ENCODE results near the gene GBP3.

DNA sequence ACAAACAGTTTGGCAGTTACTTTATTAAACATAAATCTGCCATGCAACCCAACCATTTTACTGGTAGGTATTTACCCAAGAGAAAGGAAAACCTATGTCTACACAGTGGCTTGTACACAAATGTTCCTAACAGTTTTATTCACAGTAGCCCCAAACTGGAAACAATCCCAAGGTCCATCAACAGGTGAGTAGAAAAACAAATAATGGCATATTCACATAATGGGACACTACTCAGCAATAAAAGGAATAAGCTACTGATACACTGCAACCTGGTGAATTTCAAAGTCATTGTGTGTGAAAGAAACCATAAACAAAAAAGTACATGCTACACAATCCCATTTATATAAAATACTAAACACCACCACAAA is 42.9 kb downstream of the GBP3 start:
- TF ChIP-seq, protein P1, sequence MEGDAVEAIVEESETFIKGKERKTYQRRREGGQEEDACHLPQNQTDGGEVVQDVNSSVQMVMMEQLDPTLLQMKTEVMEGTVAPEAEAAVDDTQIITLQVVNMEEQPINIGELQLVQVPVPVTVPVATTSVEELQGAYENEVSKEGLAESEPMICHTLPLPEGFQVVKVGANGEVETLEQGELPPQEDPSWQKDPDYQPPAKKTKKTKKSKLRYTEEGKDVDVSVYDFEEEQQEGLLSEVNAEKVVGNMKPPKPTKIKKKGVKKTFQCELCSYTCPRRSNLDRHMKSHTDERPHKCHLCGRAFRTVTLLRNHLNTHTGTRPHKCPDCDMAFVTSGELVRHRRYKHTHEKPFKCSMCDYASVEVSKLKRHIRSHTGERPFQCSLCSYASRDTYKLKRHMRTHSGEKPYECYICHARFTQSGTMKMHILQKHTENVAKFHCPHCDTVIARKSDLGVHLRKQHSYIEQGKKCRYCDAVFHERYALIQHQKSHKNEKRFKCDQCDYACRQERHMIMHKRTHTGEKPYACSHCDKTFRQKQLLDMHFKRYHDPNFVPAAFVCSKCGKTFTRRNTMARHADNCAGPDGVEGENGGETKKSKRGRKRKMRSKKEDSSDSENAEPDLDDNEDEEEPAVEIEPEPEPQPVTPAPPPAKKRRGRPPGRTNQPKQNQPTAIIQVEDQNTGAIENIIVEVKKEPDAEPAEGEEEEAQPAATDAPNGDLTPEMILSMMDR (IDR thresholded peaks at IDR 0.05) = no peak
- no peak for TF ChIP-seq RCOR1 (IDR thresholded peaks at IDR 0.05; ENCODE audit: low read length)
- no peak for TF ChIP-seq JUND (IDR thresholded peaks at IDR 0.05)
- TF ChIP-seq NRF1 (IDR thresholded peaks at IDR 0.05; ENCODE audit: low read depth, low read length) = no peak
- TF ChIP-seq RFX5 (IDR thresholded peaks at IDR 0.05; ENCODE audit: low read length) = no peak
- no peak for TF ChIP-seq GABPA (IDR thresholded peaks at IDR 0.05; ENCODE audit: low read depth)
- TF ChIP-seq NFIC (IDR thresholded peaks at IDR 0.05; ENCODE audit: borderline replicate concordance) = no peak
- no peak for TF ChIP-seq RXRA (IDR thresholded peaks at IDR 0.05; ENCODE audit: borderline replicate concordance, low read depth)
- TF ChIP-seq, protein P2, sequence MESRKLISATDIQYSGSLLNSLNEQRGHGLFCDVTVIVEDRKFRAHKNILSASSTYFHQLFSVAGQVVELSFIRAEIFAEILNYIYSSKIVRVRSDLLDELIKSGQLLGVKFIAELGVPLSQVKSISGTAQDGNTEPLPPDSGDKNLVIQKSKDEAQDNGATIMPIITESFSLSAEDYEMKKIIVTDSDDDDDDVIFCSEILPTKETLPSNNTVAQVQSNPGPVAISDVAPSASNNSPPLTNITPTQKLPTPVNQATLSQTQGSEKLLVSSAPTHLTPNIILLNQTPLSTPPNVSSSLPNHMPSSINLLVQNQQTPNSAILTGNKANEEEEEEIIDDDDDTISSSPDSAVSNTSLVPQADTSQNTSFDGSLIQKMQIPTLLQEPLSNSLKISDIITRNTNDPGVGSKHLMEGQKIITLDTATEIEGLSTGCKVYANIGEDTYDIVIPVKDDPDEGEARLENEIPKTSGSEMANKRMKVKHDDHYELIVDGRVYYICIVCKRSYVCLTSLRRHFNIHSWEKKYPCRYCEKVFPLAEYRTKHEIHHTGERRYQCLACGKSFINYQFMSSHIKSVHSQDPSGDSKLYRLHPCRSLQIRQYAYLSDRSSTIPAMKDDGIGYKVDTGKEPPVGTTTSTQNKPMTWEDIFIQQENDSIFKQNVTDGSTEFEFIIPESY (IDR thresholded peaks at IDR 0.05; ENCODE audit: borderline replicate concordance, low read depth) = no peak
- TF ChIP-seq TAF1 (IDR thresholded peaks at IDR 0.05; ENCODE audit: borderline replicate concordance, low read depth, low read length) = no peak

All from SK-N-SH (cell line).